Type B pancreatic cell (in vitro differentiated cells): ENCODE results near the gene EFNB1. TPM values are rescaled to one million over a fixed set of nuclear protein-coding genes. Genes with fewer than 3 reads are reported as not detected.

Experiments used
- DNase-seq: peaks from one replicate; pipeline ENCODE4 v3.0.0; 2021; ENCODE audit warnings: mixed read lengths; ENCODE audit not compliant: unreplicated experiment; ENCODE audit errors: extremely low spot score
- H3K27ac Mint-ChIP-seq: 2 replicates; pipeline ENCODE4 v1.8.0; 2021; ENCODE audit warnings: mild to moderate bottlenecking, mixed read lengths
- H3K27me3 Mint-ChIP-seq: 2 replicates; pipeline ENCODE4 v1.8.0; 2021; ENCODE audit warnings: mixed read lengths
- H3K36me3 Mint-ChIP-seq: 2 replicates; pipeline ENCODE4 v1.8.0; 2021; ENCODE audit warnings: mixed read lengths
- H3K4me1 Mint-ChIP-seq: one replicate; pipeline ENCODE4 v1.8.0; 2021; ENCODE audit warnings: mixed read lengths; ENCODE audit not compliant: unreplicated experiment
- H3K4me3 Mint-ChIP-seq: 2 replicates; pipeline ENCODE4 v1.8.0; 2021; ENCODE audit warnings: mild to moderate bottlenecking, mixed read lengths
- H3K9me3 Mint-ChIP-seq: 2 replicates; pipeline ENCODE4 v1.8.0; 2021; ENCODE audit warnings: mixed read lengths
- CTCF ChIP-seq: fragments of 200-600 bp; sonication (generic); conservative IDR thresholded peaks from 2 replicates; pipeline ENCODE4 v1.5.0; 2021; ENCODE audit warnings: antibody characterized with exemption, mild to moderate bottlenecking
- total RNA-seq: library from RNA; stranded (reverse); gene quantifications from 2 replicates; pipeline ENCODE4 v1.2.1, GENCODE V29; 2021; ENCODE audit warnings: low replicate concordance

Gene EFNB1
- total RNA-seq, 1 donor from 2014 or later, result 63.7 TPM

GRCh38 chrX:68824565-68825125 lies 4.2 kb upstream of the EFNB1 start:
- DNase-seq, result no peak
- Mint-ChIP-seq H3K9me3 (no peaks in the 10 kb centered on the region), H3K4me1 (peaks cover 21% of the 10 kb centered on the region), H3K36me3 (no peaks in the 10 kb centered on the region), H3K4me3 (no peak overlapping the region), H3K27ac (no peak overlapping the region), H3K27me3 (no peaks in the 10 kb centered on the region)
- TF ChIP-seq CTCF, result no peak

GRCh38 chrX:68826113-68826980 lies 2.5 kb upstream of the EFNB1 start:
- no peaks in the 10 kb centered on the region for H3K9me3 Mint-ChIP-seq
- H3K27me3 Mint-ChIP-seq, result no peaks in the 10 kb centered on the region
- DNase-seq, result peak; percentile 51
- no peak for TF ChIP-seq CTCF
- peaks cover 21% of the 10 kb centered on the region for H3K4me1 Mint-ChIP-seq
- H3K27ac Mint-ChIP-seq, result no peak overlapping the region
- no peaks in the 10 kb centered on the region for H3K36me3 Mint-ChIP-seq
- no peak overlapping the region for H3K4me3 Mint-ChIP-seq

DNA sequence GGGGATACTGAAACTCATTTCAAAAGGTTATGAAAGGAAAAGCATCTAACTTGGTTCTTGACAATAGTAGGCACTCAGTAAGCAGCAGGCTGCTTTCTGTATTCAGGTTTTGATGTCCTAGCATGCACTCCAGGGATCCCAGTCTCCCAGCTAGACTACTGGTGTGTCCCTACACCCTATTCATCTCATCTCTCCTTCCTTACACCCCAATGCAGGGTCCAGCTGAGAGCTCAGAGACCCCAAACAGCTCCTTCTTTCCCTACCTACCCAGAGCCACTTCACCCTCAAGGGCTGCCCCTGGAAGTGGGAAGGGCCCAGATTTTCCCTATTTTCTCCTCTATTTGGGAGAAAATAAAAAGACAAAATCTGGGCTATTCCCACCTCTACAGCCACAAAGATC lies 1.6 kb upstream of the EFNB1 start:
- peak; percentile 24 for DNase-seq
- no peak overlapping the region for H3K4me3 Mint-ChIP-seq
- H3K9me3 Mint-ChIP-seq, result no peaks in the 10 kb centered on the region
- H3K27me3 Mint-ChIP-seq, result no peaks in the 10 kb centered on the region
- no peaks in the 10 kb centered on the region for H3K36me3 Mint-ChIP-seq
- H3K4me1 Mint-ChIP-seq, result peaks cover 25% of the 10 kb centered on the region
- no peak overlapping the region for H3K27ac Mint-ChIP-seq
- TF ChIP-seq CTCF, result no peak

- H3K27me3 Mint-ChIP-seq, result no peaks in the 10 kb centered on the region
- H3K36me3 Mint-ChIP-seq, result no peaks in the 10 kb centered on the region
- H3K9me3 Mint-ChIP-seq, result no peaks in the 10 kb centered on the region
- TF ChIP-seq CTCF, result peak; percentile 86
- peaks cover 19% of the 10 kb centered on the region for H3K4me1 Mint-ChIP-seq
- DNase-seq, result peak; percentile 87
- peak overlapping the region; percentile 95 for H3K4me3 Mint-ChIP-seq
- peak overlapping the region; percentile 89 for H3K27ac Mint-ChIP-seq
Measured at GRCh38 chrX:68827848-68828624, 785 bp upstream of the EFNB1 start.

- Mint-ChIP-seq H3K36me3 (no peaks in the 10 kb centered on the region), H3K27ac (peak overlapping the region; percentile 59), H3K4me3 (peak overlapping the region; percentile 95), H3K4me1 (peaks cover 19% of the 10 kb centered on the region), H3K27me3 (no peaks in the 10 kb centered on the region), H3K9me3 (no peaks in the 10 kb centered on the region)
- DNase-seq, result peak; percentile 71
- no peak for TF ChIP-seq CTCF
Measured at GRCh38 chrX:68829582-68830418, 979 bp downstream of the EFNB1 start.
